ENCODE measurements around the gene EXOC2.

- TF ChIP-seq CTCF (optimal IDR thresholded peaks at IDR 0.05 in 1 of 3, IDR thresholded peaks at IDR 0.05 in 1 of 3, conservative IDR thresholded peaks at IDR 0.05 in 1 of 3; ENCODE audit: extremely low read depth in 1 of 3, insufficient read depth in 2 of 3, low read length in 3 of 3) (no peak), EZH2 (IDR thresholded peaks at IDR 0.05; ENCODE audit: low read length) (no peak)
Measured at GRCh38 chr6:492816-493414, 200.0 kb downstream of the EXOC2 start.

Data from keratinocyte (primary cell).